Peyer's patch (tissue), 4 donors: ENCODE results near the gene PRR5L.

Experiments used
- CTCF ChIP-seq, 6 experiments: fragments of 450-650 bp in 4 of 6; fragments of 200-600 bp in 2 of 6; sonication (generic) in 1 of 6; IDR thresholded peaks; one replicate each; pipeline ENCODE4 v1.5.1; 2017 to 2019; ENCODE audit warnings: antibody characterized with exemption in 6 of 6, mild to moderate bottlenecking in 3 of 6, moderate library complexity in 1 of 6
- POLR2A ChIP-seq, 2 donors: fragments of 450-650 bp; IDR thresholded peaks; one replicate each; pipeline ENCODE4 v1.5.1; 2017; ENCODE audit warnings: antibody characterized with exemption in 2 of 2, mild to moderate bottlenecking in 2 of 2, moderate library complexity in 2 of 2

- TF ChIP-seq POLR2A (IDR thresholded peaks at IDR 0.05) (no peak), CTCF (IDR thresholded peaks at IDR 0.05) (no peak)
Observed at GRCh38 chr11:36432738-36433137, 136.7 kb downstream of the PRR5L start.
